Fibroblast of peridontal ligament (primary cell): ENCODE results near the gene PRLR.
A peak's percentile ranks its signal among the peaks of the same experiment; 100 is the strongest.
"Not testable (repeated sequence)": the region's sequence is repeated elsewhere in the genome, so short reads cannot be mapped to it uniquely, and the experiment has no call there.

Experiments used
- DNase-seq: peaks from one replicate; pipeline ENCODE4 v3.0.0-alpha.2; 2010; ENCODE audit errors: extremely low read depth

Gene PRLR

DNA sequence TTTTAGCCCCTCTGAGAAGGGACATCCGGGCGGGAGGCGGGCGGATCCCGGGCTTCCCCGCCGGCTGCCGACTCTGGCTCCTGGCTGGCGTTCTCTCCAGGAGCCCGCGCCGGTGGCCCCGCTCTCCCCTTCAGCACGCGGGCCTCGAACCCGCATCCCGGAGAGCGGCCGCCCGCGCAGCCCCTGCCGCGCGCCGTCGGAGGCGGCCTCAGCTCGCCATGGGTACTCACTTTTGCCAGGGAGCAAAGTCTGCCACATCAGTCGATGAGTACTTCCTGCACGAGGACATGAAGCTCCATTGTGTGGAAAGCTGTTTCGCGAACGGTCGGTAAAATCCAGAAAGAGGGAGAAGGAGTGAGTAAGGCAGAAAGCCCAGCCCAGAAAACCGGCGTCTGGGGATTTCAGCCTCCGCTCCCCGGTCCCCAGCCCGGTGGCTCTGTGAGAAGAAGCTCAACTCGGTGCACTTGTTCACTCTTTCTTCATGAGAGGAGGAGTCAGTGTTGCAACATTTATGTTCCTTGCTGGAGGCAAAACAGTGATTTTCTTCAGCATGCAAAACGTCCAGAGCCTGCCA, at the start of gene PRLR:
TSS of gene PRLR (minus strand) at position 450 of the 574 bp plus-strand sequence. CDS start 140,867 bp downstream, outside the sequence.
- DNase-seq = peak; percentile 12

GRCh38 chr5:35274839-35275509, 44.7 kb upstream of the PRLR start:
- DNase-seq = no peak

DNA sequence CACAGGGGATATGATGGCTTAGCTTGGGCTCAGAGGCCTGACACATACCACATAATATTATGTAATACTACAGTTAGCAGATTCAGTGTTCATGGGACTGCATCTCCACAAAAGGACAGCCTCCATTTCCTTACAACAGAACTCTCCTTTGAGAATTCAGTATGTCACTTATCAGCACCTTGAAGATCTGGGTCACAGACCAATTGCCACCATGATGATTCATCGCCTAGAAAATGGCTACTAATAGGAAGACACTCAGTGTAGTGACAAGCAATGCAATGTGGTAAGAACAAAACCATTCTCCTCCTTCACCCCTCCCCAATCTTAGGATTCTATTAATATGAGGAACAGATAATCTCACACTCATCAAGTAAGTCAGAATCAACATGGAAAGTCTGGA, 38.7 kb upstream of the PRLR start:
- no peak for DNase-seq

DNA sequence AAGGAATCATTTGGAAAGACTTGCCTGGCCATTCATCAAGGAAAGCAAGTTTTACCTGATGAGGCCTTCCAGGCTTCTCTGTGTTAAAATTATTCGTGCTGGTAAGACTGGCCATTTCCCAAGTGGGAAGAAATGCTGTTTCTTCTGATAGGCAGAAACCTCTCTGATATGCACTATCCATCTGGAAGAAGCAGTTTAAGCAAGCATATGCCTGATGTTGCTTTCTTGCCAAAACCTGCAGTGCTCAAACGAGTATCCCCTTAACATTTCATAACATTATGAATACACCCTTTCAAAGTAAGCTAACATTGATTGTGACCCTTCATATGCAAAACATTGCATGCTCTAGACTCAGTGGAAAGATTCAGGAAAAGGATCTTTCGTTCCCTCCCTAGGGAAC, 36.0 kb upstream of the PRLR start:
- DNase-seq = no peak

DNA sequence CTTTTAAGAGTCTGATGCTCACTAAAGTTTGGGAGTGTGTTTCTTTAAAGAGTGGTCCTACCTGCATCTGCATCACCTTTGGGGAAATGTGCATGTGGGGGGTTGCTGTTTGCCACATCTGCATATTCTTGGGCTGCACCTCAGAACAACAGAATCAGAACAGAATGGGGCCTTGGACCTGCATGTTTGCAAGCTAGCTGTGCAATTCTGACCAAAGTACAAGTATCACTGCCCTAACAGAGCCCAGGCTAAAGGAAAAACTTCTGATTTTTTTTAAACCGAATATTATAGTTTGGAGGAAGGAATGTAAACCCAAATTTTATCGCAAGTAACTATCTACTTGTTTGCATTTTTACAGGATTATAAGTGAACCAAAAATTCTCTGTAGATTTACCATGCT, 34.2 kb upstream of the PRLR start:
- DNase-seq = no peak

DNA sequence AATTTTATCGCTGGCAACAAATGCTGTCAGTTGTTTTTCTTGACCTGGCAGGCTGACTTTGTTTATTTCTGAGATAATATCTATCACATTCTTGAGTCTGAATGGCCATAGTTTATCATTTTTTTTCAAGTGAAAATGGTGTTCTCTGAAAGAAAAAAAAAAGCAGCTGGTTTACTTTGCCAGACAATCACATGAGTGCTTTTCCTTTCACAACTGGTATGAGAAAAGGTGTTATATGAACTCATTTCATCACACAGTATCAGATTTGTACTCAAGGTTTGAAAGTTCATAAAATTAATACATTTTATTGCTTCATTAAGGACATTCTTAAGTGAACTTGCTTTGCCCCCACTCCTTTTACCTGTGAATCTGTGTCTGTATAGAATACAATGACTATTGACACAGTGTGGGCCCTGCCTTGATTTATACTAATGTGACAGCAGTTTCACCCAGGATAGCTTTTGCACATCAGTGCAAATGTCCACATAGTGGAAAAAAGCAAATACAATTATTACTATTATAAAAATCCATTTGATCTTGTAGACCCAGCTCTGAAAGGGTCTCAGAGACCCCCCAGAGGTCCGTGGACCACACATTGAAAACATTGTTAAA, 33.1 kb upstream of the PRLR start:
- DNase-seq = no peak

DNA sequence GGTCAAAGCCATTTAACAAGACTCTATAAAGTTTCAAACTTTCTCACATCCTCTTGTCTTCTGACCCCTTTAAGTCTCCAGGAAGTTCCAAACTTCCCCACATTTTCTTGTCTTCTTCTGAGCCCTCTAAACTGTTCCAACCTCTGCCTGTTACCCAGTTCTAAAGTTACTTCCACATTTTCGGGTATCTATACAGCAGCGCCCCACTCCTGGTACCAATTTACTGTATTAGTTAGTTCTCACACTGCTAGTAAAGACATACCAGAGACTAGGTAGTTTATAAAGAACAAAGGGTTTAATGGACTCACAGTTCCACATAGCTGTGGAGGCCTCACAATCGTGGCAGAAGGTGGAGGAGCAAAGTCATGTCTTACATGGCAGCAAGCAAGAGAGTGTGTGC, 23.3 kb upstream of the PRLR start:
- DNase-seq = no peak

DNA sequence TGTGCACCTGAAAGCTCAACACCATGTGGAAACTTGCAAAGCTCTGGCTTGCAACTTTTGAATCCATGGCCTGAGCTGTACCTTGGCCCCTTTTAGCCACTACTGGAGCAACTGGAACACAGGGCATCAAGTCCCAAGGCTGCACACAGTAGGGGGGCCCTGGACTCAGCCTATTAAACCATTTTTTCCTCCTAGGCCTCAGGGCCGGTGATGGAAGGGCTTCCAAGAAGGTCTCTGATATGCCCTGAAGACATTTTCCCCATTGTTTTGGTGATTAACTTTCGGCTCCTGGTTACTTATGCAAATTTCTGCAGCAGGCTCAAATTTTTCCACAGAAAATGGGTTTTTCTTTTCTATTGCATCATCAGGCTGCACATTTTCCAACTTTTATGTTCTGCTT, 22.7 kb upstream of the PRLR start:
- no peak for DNase-seq

DNA sequence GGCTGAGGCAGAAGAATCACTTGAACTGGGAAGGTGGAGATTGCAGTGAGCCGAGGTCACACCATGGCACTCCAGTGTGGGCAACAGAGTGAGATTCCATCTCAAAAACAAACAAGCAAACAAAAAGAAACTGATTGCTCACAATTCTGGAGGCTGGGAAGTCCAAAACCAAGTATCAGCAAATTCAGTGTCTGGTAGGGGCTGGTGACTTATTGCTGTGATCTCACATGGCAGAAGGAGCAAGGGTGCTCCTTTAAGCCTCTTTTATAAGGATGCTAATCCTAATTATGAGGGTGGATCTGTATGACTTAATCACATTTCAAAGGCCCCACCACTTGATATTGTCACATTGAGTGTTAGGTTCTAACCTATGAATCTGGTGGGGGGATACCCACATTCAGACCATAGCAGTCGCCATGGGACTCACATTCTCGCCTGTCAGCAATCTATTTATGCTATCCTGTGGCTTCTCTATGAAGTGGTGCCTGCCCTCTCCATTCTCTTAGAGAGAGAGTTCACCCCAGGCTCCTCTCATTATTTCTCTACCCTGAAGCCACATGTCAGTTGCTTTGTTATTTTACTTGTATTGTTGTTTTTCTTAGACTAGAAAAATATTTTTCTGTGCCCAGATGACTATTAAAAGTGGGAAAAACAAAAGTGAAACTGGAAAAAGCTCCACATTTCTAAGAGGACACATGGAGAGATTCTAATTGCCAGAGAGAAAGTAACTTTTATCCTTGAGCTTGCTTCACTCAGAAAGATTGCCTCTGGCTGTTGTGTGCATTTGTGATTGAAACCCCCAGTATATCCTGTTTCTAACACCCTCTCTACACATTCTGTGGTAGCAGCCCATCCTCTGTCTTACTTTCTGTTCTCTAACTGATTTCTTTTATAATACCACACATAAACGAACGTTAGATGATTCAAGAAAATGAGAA, 18.8 kb upstream of the PRLR start:
- peak; percentile 18 for DNase-seq

DNA sequence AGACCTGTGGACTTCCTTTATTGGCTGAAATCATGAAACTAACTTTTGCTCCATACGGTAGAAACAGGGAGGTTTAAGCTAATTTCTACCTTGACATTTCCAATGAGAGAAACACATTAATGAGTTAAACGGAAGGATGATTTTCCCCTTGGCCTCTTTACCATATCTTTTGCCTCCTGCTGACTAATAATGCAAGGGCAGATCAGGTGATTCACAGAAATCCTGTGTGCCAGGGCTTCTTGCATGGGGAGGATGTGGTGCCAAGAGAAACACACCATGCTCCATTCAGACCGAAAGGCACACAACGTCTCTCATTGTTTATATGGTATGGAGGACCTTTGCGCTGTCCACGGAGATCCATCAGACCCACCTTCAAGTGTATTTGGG, 17.4 kb upstream of the PRLR start:
- DNase-seq = no peak

- DNase-seq = peak; percentile 5
These were observed 16.8 kb upstream of the PRLR start for GRCh38 chr5:35246900-35247647.

DNA sequence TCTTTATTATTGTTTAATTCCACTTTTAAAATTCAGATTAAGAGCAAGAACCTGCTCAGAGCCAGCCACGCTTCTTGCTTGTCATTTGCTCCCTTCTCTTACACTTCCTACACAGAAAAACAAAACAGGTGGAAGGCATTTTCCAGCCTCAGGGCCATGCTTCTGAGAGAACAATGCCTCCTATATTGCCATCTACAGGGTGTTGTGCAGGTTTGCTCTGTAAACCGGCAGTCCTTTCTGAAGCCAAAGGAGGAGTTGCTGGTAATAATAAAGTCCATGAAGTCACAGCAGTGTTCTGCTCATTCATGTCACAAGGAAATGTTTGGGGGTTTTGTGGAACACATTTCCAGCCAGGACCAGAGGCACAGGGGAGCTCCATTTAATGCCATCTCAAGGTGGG, 16.1 kb upstream of the PRLR start:
- DNase-seq = no peak

DNA sequence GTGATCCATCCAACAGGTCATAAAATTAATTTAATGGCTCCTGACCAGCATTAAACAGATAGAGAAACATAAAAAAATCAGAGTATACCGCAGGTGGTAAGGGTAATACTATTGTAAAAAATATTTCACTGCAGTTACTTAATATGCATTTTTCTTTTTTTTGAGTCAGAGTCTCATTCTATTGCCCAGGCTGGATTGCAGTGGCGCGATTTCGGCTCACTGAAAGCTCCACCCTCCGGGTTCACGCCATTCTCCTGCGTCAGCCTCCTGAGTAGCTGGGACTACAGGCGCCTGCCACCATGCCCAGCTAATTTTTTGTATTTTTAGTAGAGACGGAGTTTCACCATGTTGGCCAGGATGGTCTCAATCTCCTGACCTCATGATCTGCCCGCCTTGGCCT, 15.1 kb upstream of the PRLR start:
- DNase-seq = not testable (repeated sequence)

- no peak for DNase-seq
These were observed 13.9 kb upstream of the PRLR start for GRCh38 chr5:35244171-35244570.

GRCh38 chr5:35242702-35243258, 12.5 kb upstream of the PRLR start:
- DNase-seq = no peak

GRCh38 chr5:35240892-35241291, 10.6 kb upstream of the PRLR start:
- no peak for DNase-seq

DNA sequence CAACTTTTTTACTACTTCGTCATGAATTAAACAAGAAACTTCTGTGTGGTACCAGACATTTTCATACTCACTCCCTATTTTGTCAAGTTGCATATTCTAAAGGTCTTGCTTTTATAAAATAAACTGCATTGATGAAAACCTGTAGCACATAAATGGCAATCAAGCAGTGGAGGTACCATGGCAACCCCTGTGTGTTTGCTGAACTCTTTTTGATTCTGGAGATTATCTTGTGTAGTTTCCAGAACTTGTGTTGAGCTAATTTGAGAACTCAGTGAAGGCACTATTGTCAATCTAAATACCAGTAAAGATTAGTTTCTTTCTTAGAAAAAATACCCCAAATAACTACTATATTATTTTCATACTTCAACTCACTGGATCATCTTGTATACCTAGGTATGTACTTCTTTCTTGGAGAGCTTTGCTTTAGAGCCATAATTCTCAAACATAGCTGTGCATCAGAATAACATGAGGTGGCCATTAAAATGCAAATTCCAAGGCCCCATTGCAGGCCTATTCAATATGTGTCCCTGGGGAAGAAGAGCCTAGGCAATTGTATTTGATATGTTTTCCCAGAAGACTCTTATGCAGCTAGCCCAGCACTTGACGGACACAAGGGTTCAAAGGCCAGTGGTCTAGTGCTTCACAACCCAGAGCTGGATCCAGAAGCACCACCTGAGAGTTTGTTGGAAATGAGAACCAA, 9.8 kb upstream of the PRLR start:
- DNase-seq = no peak

DNA sequence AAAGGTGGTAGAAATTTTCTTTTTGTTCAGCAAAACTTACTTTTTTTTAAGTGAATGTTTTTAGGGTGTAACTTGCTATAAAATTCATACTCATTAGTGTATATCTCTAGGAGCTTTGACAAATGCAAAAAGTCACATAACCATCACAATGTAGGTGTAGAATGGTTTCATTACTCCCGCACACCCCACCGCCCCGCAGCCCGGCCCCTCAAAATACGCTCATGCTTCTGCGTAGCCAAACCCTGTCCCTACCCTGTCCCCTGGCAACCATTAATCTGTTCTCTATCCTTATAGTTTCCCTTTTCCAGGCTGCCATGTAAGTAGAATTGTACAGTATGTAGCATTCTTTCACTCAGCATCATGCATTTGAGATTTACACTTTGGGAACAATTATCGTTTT, 9.2 kb upstream of the PRLR start:
- DNase-seq = no peak

DNA sequence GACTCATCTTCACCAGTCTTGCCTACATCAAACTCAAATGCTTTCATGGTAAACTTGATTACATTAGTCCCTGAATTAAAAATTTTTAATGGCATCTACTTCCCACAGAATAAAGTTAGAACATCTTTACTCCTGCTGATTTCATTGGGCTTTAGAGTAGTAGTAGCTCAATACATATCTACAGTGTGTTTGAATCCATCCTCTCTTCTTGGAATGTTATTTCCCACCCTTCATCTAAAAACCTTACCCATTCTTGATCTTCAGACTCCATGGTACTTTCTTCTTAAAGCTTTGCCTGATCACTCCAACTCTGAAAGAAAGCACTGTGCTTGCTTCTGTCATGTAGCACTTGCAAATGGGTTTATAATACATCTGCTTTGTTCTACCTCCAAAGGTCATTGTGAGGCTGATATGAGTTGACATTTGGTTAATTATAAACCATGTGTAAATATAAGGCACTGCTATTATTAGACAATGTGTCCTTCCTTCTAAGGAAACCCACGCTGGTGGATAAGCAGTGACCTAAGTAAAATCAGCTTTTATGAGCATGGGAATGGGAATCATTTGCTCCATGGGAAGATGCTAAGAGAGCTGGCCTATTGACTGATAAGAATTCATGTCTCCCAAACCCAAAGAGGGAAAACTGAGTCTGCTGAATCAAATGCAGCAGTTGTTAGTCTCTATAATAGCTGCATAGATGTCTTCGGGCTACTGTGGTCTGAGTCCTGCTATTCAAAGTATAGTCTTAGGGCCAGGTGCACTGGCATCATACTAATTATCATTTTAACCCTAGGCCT, 7.5 kb upstream of the PRLR start:
- DNase-seq = no peak

- DNase-seq = no peak
These were observed 6.5 kb upstream of the PRLR start for GRCh38 chr5:35236770-35237169.
